ENCODE results near the gene CD59.

DNA sequence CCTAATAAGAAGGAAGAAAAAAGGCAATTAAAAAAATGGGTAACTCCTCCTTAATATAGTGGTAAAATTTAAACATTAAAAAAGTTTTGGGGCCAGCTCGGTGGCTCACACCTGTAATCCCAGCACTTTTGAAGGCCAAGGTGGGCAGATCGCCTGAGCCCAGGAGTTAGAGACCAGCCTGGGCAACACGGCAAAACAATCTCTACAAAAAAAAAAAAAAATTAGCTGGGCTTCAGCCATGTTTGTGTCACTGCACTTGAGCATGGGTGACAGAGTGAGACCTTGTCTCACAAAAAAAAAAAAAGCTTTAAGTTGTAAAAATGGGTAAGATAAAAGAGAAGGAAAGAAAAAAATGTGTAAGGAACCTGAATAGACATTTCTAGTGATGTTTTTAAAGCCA lies 49.4 kb upstream of the CD59 start:
- TF ChIP-seq POLR2AphosphoS5 (IDR thresholded peaks at IDR 0.05; ENCODE audit: insufficient read depth, low read depth, low read length) (no peak), CTCF (IDR thresholded peaks at IDR 0.05; ENCODE audit: extremely low read depth in 1 of 2, insufficient read depth in 1 of 2, low read depth in 1 of 2, low read length in 2 of 2) (no peak), POLR2A (IDR thresholded peaks at IDR 0.05; ENCODE audit: low read depth, low read length) (no peak), EZH2 (IDR thresholded peaks at IDR 0.05; ENCODE audit: borderline replicate concordance, low read depth, low read length, severe bottlenecking) (no peak), GATA2 (IDR thresholded peaks at IDR 0.05; ENCODE audit: insufficient read depth, insufficient read length, low read depth, low read length) (no peak), FOS (IDR thresholded peaks at IDR 0.05; ENCODE audit: borderline replicate concordance, insufficient read depth, low read length) (no peak), JUN (IDR thresholded peaks at IDR 0.05; ENCODE audit: borderline replicate concordance, insufficient read depth, insufficient read length, low read depth) (no peak)

Measured in endothelial cell of umbilical vein (primary cell).